ENCODE data around the gene MAD1L1.
"Not testable (repeated sequence)": the region's sequence is repeated elsewhere in the genome, so short reads cannot be mapped to it uniquely, and the experiment has no call there.

MAD1L1 gene

GRCh38 chr7:1842321-1843221 lies 390.2 kb downstream of the MAD1L1 start:
- peak; percentile 14 for DNase-seq (ENCODE audit: low read depth)
- no peak overlapping the region for H3K4me3 ChIP-seq (ENCODE audit: low read length)
- TF ChIP-seq CTCF (conservative IDR thresholded peaks at IDR 0.05; ENCODE audit: low read length) = no peak

GRCh38 chr7:1841286-1842021 lies 391.3 kb downstream of the MAD1L1 start:
- H3K4me3 ChIP-seq (ENCODE audit: low read length); DNase-seq (ENCODE audit: low read depth): not testable (repeated sequence)

- not testable (repeated sequence) for DNase-seq (ENCODE audit: low read depth)
These were observed 392.0 kb downstream of the MAD1L1 start for GRCh38 chr7:1840744-1841143.

GRCh38 chr7:1839701-1840100 lies 393.0 kb downstream of the MAD1L1 start:
- DNase-seq (ENCODE audit: low read depth) = no peak
- no peak overlapping the region for H3K4me3 ChIP-seq (ENCODE audit: low read length)
- no peak for TF ChIP-seq CTCF (conservative IDR thresholded peaks at IDR 0.05; ENCODE audit: low read length)

More at GRCh38 chr7:1840744-1841143, 392.0 kb downstream of the MAD1L1 start:
- not testable (repeated sequence) for H3K4me3 ChIP-seq (ENCODE audit: low read length)

- not testable (repeated sequence) for DNase-seq (ENCODE audit: low read depth); H3K4me3 ChIP-seq (ENCODE audit: low read length)
These were observed 393.7 kb downstream of the MAD1L1 start for GRCh38 chr7:1838911-1839531.

- DNase-seq (ENCODE audit: low read depth); H3K4me3 ChIP-seq (ENCODE audit: low read length): not testable (repeated sequence)
These were observed 394.2 kb downstream of the MAD1L1 start for GRCh38 chr7:1838544-1838872.

- not testable (repeated sequence) for DNase-seq (ENCODE audit: low read depth); H3K4me3 ChIP-seq (ENCODE audit: low read length)
These were observed 394.8 kb downstream of the MAD1L1 start for GRCh38 chr7:1837696-1838543.

- not testable (repeated sequence) for DNase-seq (ENCODE audit: low read depth); H3K4me3 ChIP-seq (ENCODE audit: low read length)
These were observed 400.7 kb downstream of the MAD1L1 start for GRCh38 chr7:1831933-1832535.

GRCh38 chr7:1831471-1831870 lies 401.3 kb downstream of the MAD1L1 start:
- H3K4me3 ChIP-seq (ENCODE audit: low read length); DNase-seq (ENCODE audit: low read depth): not testable (repeated sequence)

GRCh38 chr7:1829668-1830067 lies 403.1 kb downstream of the MAD1L1 start:
- not testable (repeated sequence) for H3K4me3 ChIP-seq (ENCODE audit: low read length); DNase-seq (ENCODE audit: low read depth)

GRCh38 chr7:1829111-1829510 lies 403.6 kb downstream of the MAD1L1 start:
- H3K4me3 ChIP-seq (ENCODE audit: low read length) = no peak overlapping the region
- no peak for TF ChIP-seq CTCF (conservative IDR thresholded peaks at IDR 0.05; ENCODE audit: low read length)
- DNase-seq (ENCODE audit: low read depth) = no peak

- H3K4me3 ChIP-seq (ENCODE audit: low read length); DNase-seq (ENCODE audit: low read depth): not testable (repeated sequence)
These were observed 404.6 kb downstream of the MAD1L1 start for GRCh38 chr7:1828170-1828569.

GRCh38 chr7:1827521-1827981 lies 405.2 kb downstream of the MAD1L1 start:
- H3K4me3 ChIP-seq (ENCODE audit: low read length); DNase-seq (ENCODE audit: low read depth): not testable (repeated sequence)

GRCh38 chr7:1826931-1827330 lies 405.8 kb downstream of the MAD1L1 start:
- not testable (repeated sequence) for DNase-seq (ENCODE audit: low read depth); H3K4me3 ChIP-seq (ENCODE audit: low read length)
